OCI-LY1 (cell line): Measurements from ENCODE around the gene INSRR.

Source experiments
- CTCF ChIP-seq: fragments of 200-600 bp; sonication (generic), shearing (Covaris generic); IDR thresholded peaks from 2 replicates; pipeline ENCODE4 v1.5.1; 2017; ENCODE audit warnings: mild to moderate bottlenecking, antibody characterized with exemption, low read length, moderate library complexity, mixed read lengths
- EZH2 ChIP-seq: fragments of 200-600 bp; sonication (generic), shearing (Covaris generic); IDR thresholded peaks from 2 replicates; pipeline ENCODE4 v1.8.0; 2017; ENCODE audit warnings: borderline replicate concordance, mixed run types, mild to moderate bottlenecking, antibody characterized with exemption, low read length, moderate library complexity, mixed read lengths

- TF ChIP-seq CTCF (no peak), EZH2 (no peak)
Measured at GRCh38 chr1:156814571-156815260, 44.2 kb downstream of the INSRR start.
